ENCODE results near the gene IFT20.

DNA sequence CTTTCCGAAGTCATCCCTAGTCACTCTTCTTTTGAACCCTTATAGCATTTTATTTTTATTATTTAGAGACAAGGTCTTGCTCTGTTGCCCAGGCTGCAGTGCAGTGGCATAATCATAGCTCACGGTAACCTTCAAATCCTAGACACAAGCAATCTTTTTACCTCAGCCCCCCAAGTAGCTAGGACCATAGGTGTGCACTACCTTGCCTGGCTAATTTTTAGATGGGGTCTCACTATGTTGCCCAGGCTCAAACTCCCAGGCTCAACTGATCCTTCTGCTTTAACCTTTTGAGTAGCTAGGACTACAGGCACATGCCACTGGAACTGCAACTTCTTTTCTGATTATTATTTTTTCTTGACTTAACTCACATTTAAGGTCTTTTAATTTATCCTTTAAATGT lies 49.3 kb downstream of the IFT20 start:
- TF ChIP-seq, protein P1, sequence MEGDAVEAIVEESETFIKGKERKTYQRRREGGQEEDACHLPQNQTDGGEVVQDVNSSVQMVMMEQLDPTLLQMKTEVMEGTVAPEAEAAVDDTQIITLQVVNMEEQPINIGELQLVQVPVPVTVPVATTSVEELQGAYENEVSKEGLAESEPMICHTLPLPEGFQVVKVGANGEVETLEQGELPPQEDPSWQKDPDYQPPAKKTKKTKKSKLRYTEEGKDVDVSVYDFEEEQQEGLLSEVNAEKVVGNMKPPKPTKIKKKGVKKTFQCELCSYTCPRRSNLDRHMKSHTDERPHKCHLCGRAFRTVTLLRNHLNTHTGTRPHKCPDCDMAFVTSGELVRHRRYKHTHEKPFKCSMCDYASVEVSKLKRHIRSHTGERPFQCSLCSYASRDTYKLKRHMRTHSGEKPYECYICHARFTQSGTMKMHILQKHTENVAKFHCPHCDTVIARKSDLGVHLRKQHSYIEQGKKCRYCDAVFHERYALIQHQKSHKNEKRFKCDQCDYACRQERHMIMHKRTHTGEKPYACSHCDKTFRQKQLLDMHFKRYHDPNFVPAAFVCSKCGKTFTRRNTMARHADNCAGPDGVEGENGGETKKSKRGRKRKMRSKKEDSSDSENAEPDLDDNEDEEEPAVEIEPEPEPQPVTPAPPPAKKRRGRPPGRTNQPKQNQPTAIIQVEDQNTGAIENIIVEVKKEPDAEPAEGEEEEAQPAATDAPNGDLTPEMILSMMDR (IDR thresholded peaks at IDR 0.05; ENCODE audit: poor library complexity), result no peak
- TF ChIP-seq EZH2 (IDR thresholded peaks at IDR 0.05; ENCODE audit: borderline replicate concordance), result no peak
